GM19025 (cell line): ENCODE results near the gene DUSP22.
"Not testable (repeated sequence)": the region's sequence is repeated elsewhere in the genome, so short reads cannot be mapped to it uniquely, and the experiment has no call there.

Experiments
- ATAC-seq: cut with Tn5 transposase; IDR thresholded peaks from one replicate; pipeline ENCODE4 v1.9.1; 2021; ENCODE audit warnings: mild to moderate bottlenecking, low read depth, moderate library complexity; ENCODE audit not compliant: unreplicated experiment

DUSP22 gene, protein sequence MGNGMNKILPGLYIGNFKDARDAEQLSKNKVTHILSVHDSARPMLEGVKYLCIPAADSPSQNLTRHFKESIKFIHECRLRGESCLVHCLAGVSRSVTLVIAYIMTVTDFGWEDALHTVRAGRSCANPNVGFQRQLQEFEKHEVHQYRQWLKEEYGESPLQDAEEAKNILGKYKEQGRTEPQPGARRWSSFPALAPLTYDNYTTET

DNA sequence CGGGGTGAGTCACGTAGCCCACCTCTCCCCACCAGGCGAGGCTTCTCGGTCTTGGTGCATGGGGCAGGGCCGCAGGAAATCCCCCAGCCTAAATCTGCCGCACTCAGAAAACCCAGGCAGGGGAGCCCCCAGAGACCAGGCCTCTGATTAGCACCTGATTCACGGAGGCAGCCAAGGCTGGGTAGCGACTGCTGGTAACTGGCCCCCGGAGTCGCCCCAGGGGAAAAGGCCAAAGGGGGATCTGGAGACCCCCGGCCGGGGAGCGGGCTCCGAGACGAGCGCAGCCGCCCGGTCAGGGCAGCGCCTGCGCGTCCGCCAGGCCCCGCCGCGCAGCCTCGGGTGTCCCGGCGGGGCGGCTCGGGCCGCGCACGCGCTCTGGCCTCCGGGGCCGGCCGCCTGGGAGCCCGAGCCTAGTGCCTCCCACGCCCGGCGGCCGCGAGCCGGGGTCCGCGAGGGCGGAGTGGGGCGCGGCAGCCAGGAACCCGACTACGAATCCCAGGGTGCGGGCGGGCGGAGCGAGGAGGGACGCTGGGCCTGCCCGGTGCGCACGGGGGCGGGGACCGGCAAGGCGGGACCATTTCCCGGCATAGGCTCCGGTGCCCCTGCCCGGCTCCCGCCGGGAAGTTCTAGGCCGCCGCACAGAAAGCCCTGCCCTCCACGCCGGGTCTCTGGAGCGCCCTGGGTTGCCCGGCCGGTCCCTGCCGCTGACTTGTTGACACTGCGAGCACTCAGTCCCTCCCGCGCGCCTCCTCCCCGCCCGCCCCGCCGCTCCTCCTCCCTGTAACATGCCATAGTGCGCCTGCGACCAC is at the start of gene DUSP22:
DUSP22 (plus strand) TSS at position 791 of the 809 bp plus-strand sequence. CDS start 53 bp downstream, outside the sequence.
- peak; percentile 41 for ATAC-seq

DNA sequence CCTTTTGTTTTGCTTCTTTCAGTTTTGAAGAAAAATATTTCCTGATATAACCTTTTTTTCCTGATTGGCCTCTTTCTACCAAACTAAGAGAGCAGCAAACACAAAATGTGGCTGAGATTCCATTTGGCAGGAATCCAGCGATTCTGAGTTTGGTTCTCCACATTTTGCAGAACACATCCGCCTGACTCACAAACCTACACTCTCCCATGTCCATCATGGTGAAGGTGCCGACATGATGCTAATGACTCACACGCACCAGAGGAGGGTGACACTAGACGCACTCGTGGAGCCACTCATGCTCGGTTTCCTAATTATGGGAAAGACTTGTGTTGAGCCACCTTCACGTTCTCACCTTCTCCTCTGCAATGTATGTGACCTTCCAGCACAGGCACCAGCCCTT is 45.9 kb upstream of the DUSP22 start:
- ATAC-seq, result no peak

- ATAC-seq, result no peak
These were observed 44.9 kb upstream of the DUSP22 start for GRCh38 chr6:247351-247750.

DNA sequence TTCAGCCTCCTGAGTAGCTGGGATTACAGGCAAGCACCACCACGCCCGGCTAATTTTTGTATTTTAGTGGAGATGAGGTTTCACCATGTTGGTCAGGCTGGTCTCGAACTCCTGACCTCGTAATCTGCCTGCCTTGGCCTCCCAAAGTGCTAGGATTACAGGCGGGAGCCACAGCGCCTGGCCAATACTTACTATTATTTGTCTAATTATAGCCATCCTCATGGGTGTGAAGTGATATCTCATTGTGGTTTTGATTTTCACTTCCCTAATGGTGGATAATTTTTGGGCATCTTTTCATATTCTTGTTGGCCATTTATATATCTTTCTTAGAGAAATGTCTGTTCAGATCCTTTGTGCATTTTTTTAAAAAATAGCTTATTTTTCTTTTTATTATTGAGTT is 44.2 kb upstream of the DUSP22 start:
- ATAC-seq, result not testable (repeated sequence)

- no peak for ATAC-seq
These were observed 41.6 kb upstream of the DUSP22 start for GRCh38 chr6:250676-251075.

- no peak for ATAC-seq
These were observed 40.4 kb upstream of the DUSP22 start for GRCh38 chr6:251920-252319.

GRCh38 chr6:252775-253535 is 39.3 kb upstream of the DUSP22 start:
- ATAC-seq, result no peak

GRCh38 chr6:254016-254415 is 38.3 kb upstream of the DUSP22 start:
- no peak for ATAC-seq

GRCh38 chr6:255041-255750 is 37.1 kb upstream of the DUSP22 start:
- no peak for ATAC-seq

DNA sequence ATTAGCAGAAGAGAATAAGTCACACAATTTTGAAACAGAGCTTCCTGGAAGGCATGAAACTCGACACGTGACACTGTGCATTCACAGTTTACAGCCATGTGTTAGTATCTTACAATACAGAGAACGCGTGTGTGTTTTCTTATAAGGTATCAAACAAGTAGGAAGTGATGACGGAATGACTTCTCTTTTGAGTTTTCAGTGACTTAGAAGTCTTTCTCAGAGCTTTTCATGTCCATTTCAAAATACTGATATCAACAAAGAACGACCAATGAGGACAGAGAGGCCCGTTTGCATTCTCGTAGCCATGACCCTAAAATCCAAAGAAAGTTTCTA is 36.6 kb upstream of the DUSP22 start:
- ATAC-seq, result no peak

- ATAC-seq, result no peak
These were observed 36.1 kb upstream of the DUSP22 start for GRCh38 chr6:256169-256568.

- ATAC-seq, result no peak
These were observed 35.1 kb upstream of the DUSP22 start for GRCh38 chr6:257031-257725.

DNA sequence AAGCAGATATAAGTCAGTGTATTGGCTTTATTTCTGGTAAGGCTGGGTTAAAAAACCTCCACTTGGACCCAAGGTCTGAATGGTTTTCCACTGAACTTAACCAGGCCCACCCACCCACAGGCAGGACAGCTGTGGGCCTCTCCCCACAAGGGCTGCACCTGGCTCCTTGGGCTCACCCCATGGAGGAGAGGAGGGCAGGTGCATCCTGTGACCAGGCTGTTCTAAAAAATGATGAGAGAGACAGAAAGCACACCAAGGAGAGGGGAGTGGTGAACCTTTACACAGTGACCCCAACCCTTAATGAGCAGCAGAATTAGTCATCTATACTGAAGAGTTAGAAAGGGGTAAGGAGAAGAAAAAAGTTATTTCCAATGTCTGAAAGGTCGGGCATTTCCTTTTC is 34.5 kb upstream of the DUSP22 start:
- no peak for ATAC-seq

- ATAC-seq, result no peak
These were observed 33.0 kb upstream of the DUSP22 start for GRCh38 chr6:259316-259715.

DNA sequence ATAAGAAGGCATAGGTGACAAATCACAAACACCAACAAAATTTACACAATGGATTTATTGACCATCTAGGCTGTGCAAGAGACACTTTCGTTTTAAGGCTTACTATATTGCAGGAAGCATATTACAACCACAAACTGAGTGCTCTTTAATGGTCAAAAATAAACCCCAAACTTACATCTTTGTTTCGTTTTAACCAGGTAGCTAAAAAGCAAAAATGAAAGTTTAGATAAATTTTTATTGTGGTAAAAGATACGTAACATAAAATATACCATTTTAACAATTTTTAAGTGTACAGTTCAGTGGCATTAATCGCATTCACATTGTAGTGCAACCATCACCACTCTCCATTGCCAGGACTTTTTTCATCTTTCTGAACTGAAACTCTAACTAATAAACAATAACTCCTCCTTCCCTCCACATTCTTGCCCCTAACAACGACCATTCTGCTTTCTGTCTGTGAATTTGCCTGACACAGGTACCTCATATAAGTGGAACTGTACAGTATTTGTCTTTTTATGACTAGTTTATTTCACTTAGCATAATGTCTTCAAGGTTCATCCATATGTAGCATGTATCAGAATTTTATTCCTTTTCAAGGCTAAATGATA is 32.3 kb upstream of the DUSP22 start:
- peak; percentile 84 for ATAC-seq

- ATAC-seq, result no peak
These were observed 27.7 kb upstream of the DUSP22 start for GRCh38 chr6:264626-265025.

- ATAC-seq, result no peak
These were observed 23.8 kb upstream of the DUSP22 start for GRCh38 chr6:268394-268935.

DNA sequence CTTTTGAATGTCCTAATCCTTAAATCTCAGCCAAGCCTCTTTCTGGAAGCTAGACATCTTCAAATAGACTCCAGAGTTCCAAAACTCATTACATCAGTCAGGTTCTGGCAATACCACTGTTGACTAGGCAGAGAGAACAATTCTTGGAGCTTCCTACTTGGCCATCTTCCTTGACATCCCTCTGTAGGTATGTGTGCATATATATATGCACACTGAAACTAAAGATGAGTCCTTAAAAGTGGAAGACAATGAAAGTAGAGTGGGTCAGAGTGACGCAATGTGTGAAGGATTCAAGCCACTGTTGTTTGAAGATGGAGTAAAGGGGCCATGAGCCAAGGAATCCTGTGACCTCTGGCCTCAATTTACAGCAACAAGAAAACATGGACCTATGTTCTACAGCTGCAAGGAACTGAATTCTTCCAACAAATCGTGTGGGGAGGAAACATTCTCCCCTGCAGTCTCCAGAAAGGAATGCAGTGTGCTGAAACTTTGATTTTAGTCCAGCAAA is 18.7 kb upstream of the DUSP22 start:
- no peak for ATAC-seq

- ATAC-seq, result no peak
These were observed 14.5 kb upstream of the DUSP22 start for GRCh38 chr6:277746-278145.
